Measurements from ENCODE around the gene HMHB1.

The HMHB1 gene

DNA sequence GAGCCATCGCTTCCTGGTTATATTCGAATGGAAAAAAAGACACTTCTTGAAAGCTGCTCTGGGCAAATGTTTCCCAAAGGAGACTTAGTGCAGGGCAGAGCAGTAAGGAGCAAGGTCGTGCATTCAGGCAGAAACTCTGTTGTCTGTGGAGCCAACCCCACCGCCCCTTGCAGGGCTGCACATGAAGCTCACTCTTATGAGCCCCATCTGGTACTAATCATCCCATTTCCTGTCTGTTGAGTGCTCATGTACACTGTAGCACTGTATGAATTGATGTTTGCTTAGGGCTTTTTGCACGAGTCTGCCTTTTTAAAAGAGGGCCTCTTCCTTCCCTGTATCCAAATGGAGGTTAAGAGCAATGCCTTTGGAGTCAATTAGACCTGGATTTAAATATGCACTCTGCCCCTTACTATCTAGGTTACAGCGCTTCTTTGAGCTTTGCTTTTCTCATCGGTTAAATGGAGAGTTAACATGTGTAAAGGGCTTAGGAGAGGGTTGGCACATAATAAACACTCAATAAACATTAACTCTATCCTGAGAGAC is 25.4 kb downstream of the HMHB1 start:
- Histone ChIP-seq H3K9ac (ENCODE audit: low read length) (no peak overlapping the region), H3K36me3 (ENCODE audit: control insufficient read depth, low read depth, low read length) (no peaks in the 10 kb centered on the region), H3K27me3 (ENCODE audit: control insufficient read depth, insufficient read depth, low read length) (no peaks in the 10 kb centered on the region), H3K4me1 (ENCODE audit: control insufficient read depth, low read depth, low read length) (no peaks in the 10 kb centered on the region), H3K27ac (ENCODE audit: low read length) (no peak overlapping the region), H3K9me3 (ENCODE audit: control insufficient read depth, low read depth, low read length) (no peaks in the 10 kb centered on the region), H3K4me3 (ENCODE audit: low read length) (no peak overlapping the region)

DNA sequence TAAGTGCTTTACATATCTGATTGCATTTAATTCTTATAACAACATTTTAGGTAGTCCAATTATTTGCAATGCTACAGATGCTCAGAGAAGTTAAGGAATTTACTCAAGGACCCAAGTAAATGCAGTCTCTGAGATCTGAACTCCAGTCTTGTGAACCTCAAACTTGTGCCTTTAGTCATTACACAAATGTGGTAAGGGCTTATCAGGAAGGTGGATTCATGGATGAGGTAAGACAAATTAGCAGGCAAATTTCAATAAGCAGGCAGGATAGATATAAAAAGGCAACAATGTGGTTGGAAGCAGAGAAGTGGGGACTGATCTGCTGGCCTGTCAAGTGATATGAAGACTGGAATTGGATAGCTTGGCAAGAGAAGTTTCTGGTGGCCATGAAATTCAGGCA is 29.5 kb downstream of the HMHB1 start:
- Histone ChIP-seq H3K9me3 (ENCODE audit: control insufficient read depth, low read depth, low read length) (no peaks in the 10 kb centered on the region), H3K4me3 (ENCODE audit: low read length) (no peak overlapping the region), H3K9ac (ENCODE audit: low read length) (no peak overlapping the region), H3K27me3 (ENCODE audit: control insufficient read depth, insufficient read depth, low read length) (no peaks in the 10 kb centered on the region), H3K36me3 (ENCODE audit: control insufficient read depth, low read depth, low read length) (no peaks in the 10 kb centered on the region), H3K27ac (ENCODE audit: low read length) (no peak overlapping the region), H3K4me1 (ENCODE audit: control insufficient read depth, low read depth, low read length) (no peaks in the 10 kb centered on the region)

DNA sequence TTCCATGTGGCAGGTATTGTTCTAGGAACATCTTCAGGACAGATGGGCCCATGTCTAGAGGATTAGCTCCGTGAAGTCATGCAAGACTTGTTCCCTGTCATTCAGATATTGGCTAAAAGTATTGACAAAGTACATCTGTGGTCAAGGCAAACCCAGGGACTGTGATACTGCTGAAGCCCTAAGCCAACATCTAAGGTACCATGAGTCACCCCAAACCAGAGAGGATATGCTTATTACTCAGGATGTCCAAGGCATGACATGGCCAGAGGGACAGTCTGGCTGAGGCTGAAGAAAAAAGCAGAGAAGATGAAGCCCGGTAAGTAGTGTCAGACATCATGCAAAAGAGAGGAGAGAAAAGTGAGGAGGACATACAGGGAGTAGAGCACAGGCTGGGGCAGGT is 31.0 kb downstream of the HMHB1 start:
- Histone ChIP-seq H3K9me3 (ENCODE audit: control insufficient read depth, low read depth, low read length) (no peaks in the 10 kb centered on the region), H3K27me3 (ENCODE audit: control insufficient read depth, insufficient read depth, low read length) (no peaks in the 10 kb centered on the region), H3K4me1 (ENCODE audit: control insufficient read depth, low read depth, low read length) (no peaks in the 10 kb centered on the region), H3K36me3 (ENCODE audit: control insufficient read depth, low read depth, low read length) (no peaks in the 10 kb centered on the region), H3K4me3 (ENCODE audit: low read length) (no peak overlapping the region), H3K9ac (ENCODE audit: low read length) (no peak overlapping the region), H3K27ac (ENCODE audit: low read length) (no peak overlapping the region)

GRCh38 chr5:143843461-143843860 is 31.5 kb downstream of the HMHB1 start:
- Histone ChIP-seq H3K27me3 (ENCODE audit: control insufficient read depth, insufficient read depth, low read length) (no peaks in the 10 kb centered on the region), H3K9ac (ENCODE audit: low read length) (no peak overlapping the region), H3K36me3 (ENCODE audit: control insufficient read depth, low read depth, low read length) (no peaks in the 10 kb centered on the region), H3K4me1 (ENCODE audit: control insufficient read depth, low read depth, low read length) (no peaks in the 10 kb centered on the region), H3K27ac (ENCODE audit: low read length) (no peak overlapping the region), H3K4me3 (ENCODE audit: low read length) (no peak overlapping the region), H3K9me3 (ENCODE audit: control insufficient read depth, low read depth, low read length) (no peaks in the 10 kb centered on the region)

- no peaks in the 10 kb centered on the region for H3K36me3 ChIP-seq (ENCODE audit: control insufficient read depth, low read depth, low read length)
- no peaks in the 10 kb centered on the region for H3K4me1 ChIP-seq (ENCODE audit: control insufficient read depth, low read depth, low read length)
- no peak overlapping the region for H3K27ac ChIP-seq (ENCODE audit: low read length)
- peaks cover 5% of the 10 kb centered on the region for H3K9me3 ChIP-seq (ENCODE audit: control insufficient read depth, low read depth, low read length)
- no peak overlapping the region for H3K9ac ChIP-seq (ENCODE audit: low read length)
- no peak overlapping the region for H3K4me3 ChIP-seq (ENCODE audit: low read length)
- H3K27me3 ChIP-seq (ENCODE audit: control insufficient read depth, insufficient read depth, low read length) = no peaks in the 10 kb centered on the region
Measured at GRCh38 chr5:143850050-143850683, 38.2 kb downstream of the HMHB1 start.

GRCh38 chr5:143851383-143851782 is 39.4 kb downstream of the HMHB1 start:
- H3K27ac ChIP-seq (ENCODE audit: low read length) = no peak overlapping the region
- H3K27me3 ChIP-seq (ENCODE audit: control insufficient read depth, insufficient read depth, low read length) = no peaks in the 10 kb centered on the region
- no peaks in the 10 kb centered on the region for H3K36me3 ChIP-seq (ENCODE audit: control insufficient read depth, low read depth, low read length)
- H3K9me3 ChIP-seq (ENCODE audit: control insufficient read depth, low read depth, low read length) = peaks cover 5% of the 10 kb centered on the region
- H3K9ac ChIP-seq (ENCODE audit: low read length) = no peak overlapping the region
- no peak overlapping the region for H3K4me3 ChIP-seq (ENCODE audit: low read length)
- H3K4me1 ChIP-seq (ENCODE audit: control insufficient read depth, low read depth, low read length) = no peaks in the 10 kb centered on the region

DNA sequence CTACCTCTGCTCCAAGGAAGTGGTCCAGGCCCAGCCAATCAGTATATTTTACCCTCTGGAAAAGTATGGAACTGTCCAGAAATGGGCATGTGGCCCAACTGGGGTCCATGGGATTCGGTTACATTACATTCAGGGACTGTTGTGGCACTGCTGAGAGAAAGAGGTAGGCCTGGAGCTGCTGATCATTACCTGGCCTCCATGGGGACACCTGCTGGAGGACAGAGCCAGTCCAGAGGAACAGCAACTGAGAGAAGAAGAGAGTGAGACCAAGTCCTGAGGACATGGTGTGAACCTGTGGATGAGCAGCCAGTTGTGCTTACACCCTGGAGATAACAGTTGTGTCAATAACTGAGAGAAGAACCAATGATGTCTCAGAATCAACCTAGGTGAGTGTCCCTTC is 48.2 kb downstream of the HMHB1 start:
- Histone ChIP-seq H3K4me1 (ENCODE audit: control insufficient read depth, low read depth, low read length) (no peaks in the 10 kb centered on the region), H3K36me3 (ENCODE audit: control insufficient read depth, low read depth, low read length) (no peaks in the 10 kb centered on the region), H3K9ac (ENCODE audit: low read length) (no peak overlapping the region), H3K27me3 (ENCODE audit: control insufficient read depth, insufficient read depth, low read length) (no peaks in the 10 kb centered on the region), H3K27ac (ENCODE audit: low read length) (no peak overlapping the region), H3K9me3 (ENCODE audit: control insufficient read depth, low read depth, low read length) (no peaks in the 10 kb centered on the region), H3K4me3 (ENCODE audit: low read length) (no peak overlapping the region)

- H3K27ac ChIP-seq (ENCODE audit: low read length) = no peak overlapping the region
- H3K27me3 ChIP-seq (ENCODE audit: control insufficient read depth, insufficient read depth, low read length) = no peaks in the 10 kb centered on the region
- H3K9me3 ChIP-seq (ENCODE audit: control insufficient read depth, low read depth, low read length) = no peaks in the 10 kb centered on the region
- H3K4me3 ChIP-seq (ENCODE audit: low read length) = no peak overlapping the region
- no peaks in the 10 kb centered on the region for H3K36me3 ChIP-seq (ENCODE audit: control insufficient read depth, low read depth, low read length)
- no peak overlapping the region for H3K9ac ChIP-seq (ENCODE audit: low read length)
- H3K4me1 ChIP-seq (ENCODE audit: control insufficient read depth, low read depth, low read length) = no peaks in the 10 kb centered on the region
Measured at GRCh38 chr5:143862271-143862670, 50.3 kb downstream of the HMHB1 start.

- Histone ChIP-seq H3K27me3 (ENCODE audit: control insufficient read depth, insufficient read depth, low read length) (no peaks in the 10 kb centered on the region), H3K9ac (ENCODE audit: low read length) (no peak overlapping the region), H3K36me3 (ENCODE audit: control insufficient read depth, low read depth, low read length) (no peaks in the 10 kb centered on the region), H3K27ac (ENCODE audit: low read length) (no peak overlapping the region), H3K4me3 (ENCODE audit: low read length) (no peak overlapping the region), H3K4me1 (ENCODE audit: control insufficient read depth, low read depth, low read length) (no peaks in the 10 kb centered on the region), H3K9me3 (ENCODE audit: control insufficient read depth, low read depth, low read length) (no peaks in the 10 kb centered on the region)
Measured at GRCh38 chr5:143865426-143866025, 53.6 kb downstream of the HMHB1 start.

Data from iPS-18a (cell line).